COR-L47 (cell line): ENCODE data around the gene GBP2.

Experiments
- DNase-seq: peaks from one replicate; lab custom pipeline; 2025; lab: John Stamatoyannopoulos, UW

Gene GBP2

GRCh38 chr1:89065079-89065868 is 60.6 kb downstream of the GBP2 start, which contains the start of gene GBP1:
TSS of gene GBP1 (minus strand) at chr1:89065208. CDS start at chr1:89063234, 1,974 bp downstream.
- no peak for DNase-seq

GRCh38 chr1:89064632-89065031 is 61.3 kb downstream of the GBP2 start:
- no peak for DNase-seq

- no peak for DNase-seq
Measured at GRCh38 chr1:89063094-89063493, 62.8 kb downstream of the GBP2 start.

GRCh38 chr1:89060091-89060490 is 65.8 kb downstream of the GBP2 start:
- no peak for DNase-seq
